DOHH2 (cell line): ENCODE measurements around the gene PRR32.

ENCODE experiments used
- H3F3A ChIP-seq: fragments of 200-600 bp; sonication (generic), shearing (Covaris generic); 2 replicates; pipeline ENCODE4 v1.6.0; 2016; ENCODE audit warnings: antibody characterized with exemption, mild to moderate bottlenecking; ENCODE audit not compliant: control insufficient read depth, insufficient read depth
- H3K27ac ChIP-seq: fragments of 200-600 bp; sonication (generic); 2 replicates; pipeline ENCODE4 v1.5.1; 2014; ENCODE audit warnings: low read depth, mild to moderate bottlenecking, low read length, moderate library complexity
- H3K27me3 ChIP-seq: fragments of 200-600 bp; sonication (generic); 2 replicates; pipeline ENCODE4 v1.6.1; 2014; ENCODE audit warnings: mild to moderate bottlenecking, low read length, mixed read lengths; ENCODE audit not compliant: control insufficient read depth
- H3K36me3 ChIP-seq: fragments of 200-600 bp; sonication (generic); 2 replicates; pipeline ENCODE4 v1.6.1; 2014; ENCODE audit warnings: mild to moderate bottlenecking, low read length, moderate library complexity, mixed read lengths; ENCODE audit not compliant: control insufficient read depth
- H3K4me1 ChIP-seq: fragments of 200-600 bp; sonication (generic); 2 replicates; pipeline ENCODE4 v1.6.1; 2014; ENCODE audit warnings: mild to moderate bottlenecking, low read length, mixed read lengths; ENCODE audit not compliant: control insufficient read depth
- H3K4me2 ChIP-seq: fragments of 200-600 bp; sonication (generic); 2 replicates; pipeline ENCODE4 v1.6.0; 2014; ENCODE audit warnings: mild to moderate bottlenecking, low read length, moderate library complexity
- H3K4me3 ChIP-seq: fragments of 200-600 bp; sonication (generic); 2 replicates; pipeline ENCODE4 v1.5.1; 2014; ENCODE audit warnings: mild to moderate bottlenecking, low read length, mixed read lengths
- H3K79me2 ChIP-seq: fragments of 200-600 bp; sonication (generic); 2 replicates; pipeline ENCODE4 v1.6.1; 2014; ENCODE audit warnings: mild to moderate bottlenecking, low read length, mixed read lengths; ENCODE audit not compliant: control insufficient read depth
- H3K9me2 ChIP-seq: fragments of 200-600 bp; sonication (generic); replicated peaks from 2 replicates; pipeline ENCODE4 v1.6.1; 2014; ENCODE audit warnings: mild to moderate bottlenecking, low read length, mixed read lengths; ENCODE audit not compliant: control insufficient read depth
- H3K9me3 ChIP-seq: fragments of 200-600 bp; sonication (generic); 2 replicates; pipeline ENCODE4 v1.6.1; 2014; ENCODE audit warnings: antibody characterized with exemption, low read length, mixed read lengths; ENCODE audit not compliant: control insufficient read depth, insufficient read depth
- H4K20me1 ChIP-seq: fragments of 200-600 bp; sonication (generic); 2 replicates; pipeline ENCODE4 v1.6.0; 2014; ENCODE audit warnings: low read depth, mild to moderate bottlenecking, antibody characterized with exemption, low read length, moderate library complexity; ENCODE audit not compliant: control insufficient read depth, insufficient read depth
- CTCF ChIP-seq: fragments of 200-600 bp; sonication (generic); IDR thresholded peaks from one replicate; pipeline ENCODE4 v1.5.1; 2014; ENCODE audit warnings: antibody characterized with exemption, mild to moderate bottlenecking, low read depth, low read length; ENCODE audit not compliant: poor library complexity, severe bottlenecking
- EZH2phosphoT487 ChIP-seq: fragments of 200-600 bp; sonication (generic); IDR thresholded peaks from 2 replicates; pipeline ENCODE4 v1.6.1; 2017; ENCODE audit warnings: borderline replicate concordance, mild to moderate bottlenecking, antibody characterized with exemption, low read length, moderate library complexity, mixed read lengths

PRR32 gene

GRCh38 chrX:126855839-126856524 is 36.5 kb downstream of the PRR32 start:
- TF ChIP-seq EZH2phosphoT487, result no peak
- TF ChIP-seq CTCF, result no peak
- no peaks in the 10 kb centered on the region for H3K27me3 ChIP-seq
- H3K4me2 ChIP-seq, result no peak overlapping the region
- H3K4me3 ChIP-seq, result no peak overlapping the region
- no peaks in the 10 kb centered on the region for H3K9me2 ChIP-seq
- no peaks in the 10 kb centered on the region for H4K20me1 ChIP-seq
- H3K4me1 ChIP-seq, result no peaks in the 10 kb centered on the region
- H3F3A ChIP-seq, result no peaks in the 10 kb centered on the region
- no peaks in the 10 kb centered on the region for H3K79me2 ChIP-seq
- no peak overlapping the region for H3K27ac ChIP-seq
- no peaks in the 10 kb centered on the region for H3K36me3 ChIP-seq
- no peaks in the 10 kb centered on the region for H3K9me3 ChIP-seq
